22Rv1 (cell line): Measurements from ENCODE around the gene TRIP6.

Experiments
- H3K27ac ChIP-seq: fragments of 450-650 bp; 2 replicates; pipeline ENCODE4 v1.5.1; 2017
- CTCF ChIP-seq: fragments of 450-650 bp; IDR thresholded peaks from 2 replicates; pipeline ENCODE4 v1.5.1; 2017; ENCODE audit warnings: mild to moderate bottlenecking
- ZFX ChIP-seq: fragments of 450-650 bp; IDR thresholded peaks from 2 replicates; pipeline ENCODE4 v1.6.1; 2017; ENCODE audit warnings: antibody characterized with exemption, borderline replicate concordance

The TRIP6 gene

DNA sequence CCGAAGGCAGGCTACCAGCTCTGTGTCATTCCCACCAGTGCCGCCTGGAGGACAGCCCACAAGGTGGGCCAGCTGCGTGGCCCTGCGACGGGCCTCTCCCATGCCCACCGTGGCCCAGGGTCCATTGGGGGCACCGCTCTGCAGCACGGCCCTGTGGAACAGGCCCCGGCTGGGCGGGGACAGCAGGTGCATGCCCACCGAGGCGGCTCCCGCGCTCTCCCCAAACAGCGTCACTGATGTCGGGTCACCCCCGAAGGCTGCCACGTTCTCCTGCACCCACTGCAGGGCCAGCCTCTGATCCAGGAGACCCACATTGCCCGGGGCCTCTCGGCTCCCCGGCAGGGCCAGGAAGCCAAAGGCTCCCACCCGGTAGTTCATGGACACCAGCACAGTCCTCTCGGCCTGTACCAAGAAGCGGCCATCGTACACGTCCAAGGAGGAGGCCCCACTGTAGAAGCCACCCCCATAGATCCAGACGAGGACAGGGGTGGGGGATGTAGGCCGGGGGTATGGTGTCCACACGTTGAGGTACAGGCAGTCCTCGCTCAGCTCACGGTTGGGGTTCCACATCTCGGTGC, 26.2 kb downstream of the TRIP6 start:
- no peak overlapping the region for H3K27ac ChIP-seq
- TF ChIP-seq ZFX (no peak), CTCF (no peak)

DNA sequence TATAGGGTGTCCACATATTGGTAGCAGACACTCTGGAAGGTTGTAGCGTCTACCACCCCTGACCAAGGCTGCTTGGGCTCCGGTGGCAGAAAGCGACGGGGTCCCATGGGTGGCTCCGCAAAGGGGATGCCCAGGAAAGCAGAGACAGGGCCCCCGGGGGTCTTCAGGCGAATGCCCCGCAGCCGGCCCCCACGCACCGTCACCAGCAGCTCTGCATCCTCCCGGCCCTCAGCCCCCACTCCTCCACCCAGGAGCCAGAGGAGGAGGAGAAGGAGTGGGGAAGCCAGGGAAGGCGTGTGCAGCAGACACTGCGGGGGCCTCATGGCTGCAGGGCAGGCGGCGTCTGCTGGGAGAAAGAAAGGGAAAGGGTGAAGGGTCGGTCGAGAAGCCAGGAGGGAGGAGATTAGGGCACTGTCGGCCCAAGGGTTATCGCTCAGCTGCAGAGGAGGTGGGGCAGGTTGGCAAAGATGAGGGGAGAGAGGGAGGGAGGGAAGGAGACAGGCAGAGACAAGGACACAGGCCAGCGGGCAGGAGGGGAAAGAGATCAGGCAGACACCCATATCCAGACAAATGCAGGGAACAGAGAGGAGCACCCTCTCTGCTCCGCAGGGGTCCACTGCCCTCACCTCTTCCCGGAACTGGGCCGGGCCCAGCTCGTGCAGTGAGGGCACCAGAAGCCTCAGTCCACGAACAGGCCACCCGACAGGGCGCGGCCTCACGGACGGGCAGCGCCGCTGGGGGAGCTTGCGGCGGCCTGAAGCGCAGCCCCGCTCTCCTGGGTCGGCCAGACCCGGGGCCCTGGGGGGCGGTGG, 26.9 kb downstream of the TRIP6 start:
- H3K27ac ChIP-seq = no peak overlapping the region
- TF ChIP-seq CTCF (no peak), ZFX (no peak)

DNA sequence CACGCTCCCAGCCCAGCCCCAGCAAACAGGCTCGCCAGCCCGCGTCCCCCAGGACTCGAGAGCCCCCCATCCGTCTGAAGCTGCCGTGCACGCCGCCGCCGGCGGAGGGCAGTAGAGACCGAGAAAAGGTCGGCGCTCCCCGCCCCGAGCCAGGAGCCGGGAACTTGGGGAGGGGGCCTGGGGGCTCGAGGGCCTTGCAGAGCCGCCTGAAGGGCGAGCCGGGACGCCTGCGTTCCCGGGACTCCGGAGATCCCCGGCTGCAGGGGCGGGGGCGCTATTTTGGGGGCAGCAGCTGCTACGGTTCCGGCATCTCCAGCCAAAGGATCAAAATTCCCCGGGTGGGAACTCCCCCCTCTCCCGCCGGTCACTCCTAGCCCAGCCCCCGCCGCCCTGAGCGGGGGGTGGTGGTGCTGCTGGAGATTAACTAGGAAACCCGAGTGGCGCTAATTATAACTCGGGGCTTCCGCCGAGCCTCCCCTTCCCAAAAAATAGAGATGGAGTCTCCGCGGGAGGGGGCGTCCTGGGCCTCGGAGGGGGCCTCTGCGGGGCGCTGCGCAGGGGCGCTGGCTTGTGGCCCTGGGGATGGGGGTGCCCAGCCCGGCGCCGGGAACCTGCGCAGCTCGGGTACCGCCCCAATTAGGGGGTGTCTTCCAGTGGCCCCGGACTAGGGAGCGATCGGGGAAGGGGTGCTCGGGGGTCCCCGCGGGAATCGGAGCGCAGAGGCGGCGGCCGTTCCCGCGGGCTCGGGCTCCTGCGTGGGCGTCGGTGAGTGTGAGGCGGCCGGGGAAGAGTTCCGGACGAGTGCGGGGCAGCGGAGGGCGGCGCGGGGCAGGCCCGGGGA, 27.9 kb downstream of the TRIP6 start:
- H3K27ac ChIP-seq = peak overlapping the region; percentile 3; the same call in 1 of the 2 replicates
- TF ChIP-seq ZFX = no peak
- peak; percentile 98 for TF ChIP-seq CTCF

DNA sequence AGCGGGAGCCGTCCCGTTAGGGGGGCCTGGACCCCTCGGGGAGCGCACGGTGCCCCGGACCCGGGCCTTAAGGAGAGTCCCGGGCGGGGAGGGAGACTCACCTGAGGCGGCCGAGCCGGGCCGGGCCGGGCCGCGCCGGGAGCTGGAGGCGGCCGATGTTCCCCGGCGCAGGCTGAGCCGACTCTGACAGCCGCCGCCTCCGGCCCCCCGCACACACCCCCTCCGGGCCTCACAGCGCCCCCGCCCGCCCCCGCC, 28.4 kb downstream of the TRIP6 start, which contains the start of gene ACHE:
TSS of gene ACHE (minus strand) at position 188 of the 255 bp plus-strand sequence. CDS start 1,656 bp downstream, outside the sequence.
- no peak for TF ChIP-seq ZFX
- no peak for TF ChIP-seq CTCF
- peak within 1 kb of the TSS; percentile 48 for H3K27ac ChIP-seq

GRCh38 chr7:100895956-100896731, 29.0 kb downstream of the TRIP6 start:
- peak overlapping the region; percentile 48 for H3K27ac ChIP-seq
- no peak for TF ChIP-seq ZFX
- TF ChIP-seq CTCF = no peak

- peak overlapping the region; percentile 48; the same call in 1 of the 2 replicates for H3K27ac ChIP-seq
- TF ChIP-seq ZFX (no peak), CTCF (peak; percentile 99)
These were observed 29.8 kb downstream of the TRIP6 start for GRCh38 chr7:100896732-100897608.
